ENCODE results near the gene PCCB.

DNA sequence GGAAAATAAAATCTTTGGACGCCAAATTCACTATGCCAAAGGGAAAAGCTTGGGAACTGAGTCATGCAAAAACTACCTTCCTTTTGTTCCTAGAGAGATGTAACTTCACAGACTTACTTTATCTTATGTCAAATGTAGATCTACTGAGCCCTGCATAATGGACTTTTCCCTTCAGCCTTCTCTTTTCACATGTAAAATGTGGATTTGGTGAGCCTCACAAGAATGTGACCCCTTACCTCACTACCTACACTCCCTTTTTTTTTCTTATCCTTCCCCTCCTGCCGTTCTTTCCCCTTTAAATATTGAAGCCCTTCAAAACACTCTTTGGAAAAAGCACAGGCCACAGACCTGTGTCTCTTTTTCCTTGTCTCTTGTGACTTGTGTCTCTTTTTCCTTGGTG is 14.0 kb upstream of the PCCB start:
- TF ChIP-seq, protein P1, sequence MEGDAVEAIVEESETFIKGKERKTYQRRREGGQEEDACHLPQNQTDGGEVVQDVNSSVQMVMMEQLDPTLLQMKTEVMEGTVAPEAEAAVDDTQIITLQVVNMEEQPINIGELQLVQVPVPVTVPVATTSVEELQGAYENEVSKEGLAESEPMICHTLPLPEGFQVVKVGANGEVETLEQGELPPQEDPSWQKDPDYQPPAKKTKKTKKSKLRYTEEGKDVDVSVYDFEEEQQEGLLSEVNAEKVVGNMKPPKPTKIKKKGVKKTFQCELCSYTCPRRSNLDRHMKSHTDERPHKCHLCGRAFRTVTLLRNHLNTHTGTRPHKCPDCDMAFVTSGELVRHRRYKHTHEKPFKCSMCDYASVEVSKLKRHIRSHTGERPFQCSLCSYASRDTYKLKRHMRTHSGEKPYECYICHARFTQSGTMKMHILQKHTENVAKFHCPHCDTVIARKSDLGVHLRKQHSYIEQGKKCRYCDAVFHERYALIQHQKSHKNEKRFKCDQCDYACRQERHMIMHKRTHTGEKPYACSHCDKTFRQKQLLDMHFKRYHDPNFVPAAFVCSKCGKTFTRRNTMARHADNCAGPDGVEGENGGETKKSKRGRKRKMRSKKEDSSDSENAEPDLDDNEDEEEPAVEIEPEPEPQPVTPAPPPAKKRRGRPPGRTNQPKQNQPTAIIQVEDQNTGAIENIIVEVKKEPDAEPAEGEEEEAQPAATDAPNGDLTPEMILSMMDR (IDR thresholded peaks at IDR 0.05): no peak
- no peak for TF ChIP-seq POLR2A (IDR thresholded peaks at IDR 0.05)

Data from right lobe of liver (tissue), 4 donors.